HG03039 (cell line): ENCODE data around the gene FAM9C.
"Not testable (repeated sequence)": the region's sequence is repeated elsewhere in the genome, so short reads cannot be mapped to it uniquely, and the experiment has no call there.

ENCODE experiments used
- ATAC-seq: cut with Tn5 transposase; IDR thresholded peaks from one replicate; pipeline ENCODE4 v1.9.1; 2021; ENCODE audit warnings: mild to moderate bottlenecking, moderate library complexity; ENCODE audit not compliant: unreplicated experiment

The FAM9C gene

DNA sequence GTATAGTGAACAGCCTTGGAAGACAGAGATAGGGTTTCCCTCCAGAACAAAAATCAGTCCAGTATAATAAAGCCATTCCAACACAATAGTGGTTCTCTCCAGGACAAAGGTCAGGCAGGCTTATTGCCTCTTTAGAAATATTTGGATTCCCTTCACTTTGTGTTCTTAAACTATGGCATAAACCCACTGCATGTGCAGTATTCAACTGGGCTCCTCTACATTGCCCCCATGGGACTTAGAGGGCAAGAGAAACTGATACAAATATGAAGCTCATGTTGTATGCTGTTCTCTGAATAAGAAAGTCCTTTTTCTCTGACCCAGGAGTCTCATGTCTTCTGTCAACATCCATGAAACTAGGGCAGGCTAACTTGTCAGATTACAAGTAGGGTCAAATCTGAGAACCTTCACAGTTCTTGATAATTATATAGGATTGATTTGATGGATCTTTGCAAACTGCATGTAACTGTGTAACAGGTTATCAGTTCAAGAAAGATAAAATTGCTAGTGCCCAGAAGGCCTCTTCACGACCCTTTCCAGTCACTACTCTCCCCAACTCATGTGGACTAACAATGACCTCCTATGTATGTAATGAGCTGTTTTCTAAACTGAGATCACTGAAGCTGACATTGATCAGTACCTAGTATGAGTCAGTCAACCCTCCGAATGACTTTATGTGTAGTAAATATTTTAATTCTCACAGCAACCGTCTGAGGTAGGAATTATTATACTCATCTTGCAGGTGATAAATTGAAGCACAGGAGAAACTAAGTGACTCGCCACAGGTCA lies 31.9 kb upstream of the FAM9C start:
- ATAC-seq: no peak

DNA sequence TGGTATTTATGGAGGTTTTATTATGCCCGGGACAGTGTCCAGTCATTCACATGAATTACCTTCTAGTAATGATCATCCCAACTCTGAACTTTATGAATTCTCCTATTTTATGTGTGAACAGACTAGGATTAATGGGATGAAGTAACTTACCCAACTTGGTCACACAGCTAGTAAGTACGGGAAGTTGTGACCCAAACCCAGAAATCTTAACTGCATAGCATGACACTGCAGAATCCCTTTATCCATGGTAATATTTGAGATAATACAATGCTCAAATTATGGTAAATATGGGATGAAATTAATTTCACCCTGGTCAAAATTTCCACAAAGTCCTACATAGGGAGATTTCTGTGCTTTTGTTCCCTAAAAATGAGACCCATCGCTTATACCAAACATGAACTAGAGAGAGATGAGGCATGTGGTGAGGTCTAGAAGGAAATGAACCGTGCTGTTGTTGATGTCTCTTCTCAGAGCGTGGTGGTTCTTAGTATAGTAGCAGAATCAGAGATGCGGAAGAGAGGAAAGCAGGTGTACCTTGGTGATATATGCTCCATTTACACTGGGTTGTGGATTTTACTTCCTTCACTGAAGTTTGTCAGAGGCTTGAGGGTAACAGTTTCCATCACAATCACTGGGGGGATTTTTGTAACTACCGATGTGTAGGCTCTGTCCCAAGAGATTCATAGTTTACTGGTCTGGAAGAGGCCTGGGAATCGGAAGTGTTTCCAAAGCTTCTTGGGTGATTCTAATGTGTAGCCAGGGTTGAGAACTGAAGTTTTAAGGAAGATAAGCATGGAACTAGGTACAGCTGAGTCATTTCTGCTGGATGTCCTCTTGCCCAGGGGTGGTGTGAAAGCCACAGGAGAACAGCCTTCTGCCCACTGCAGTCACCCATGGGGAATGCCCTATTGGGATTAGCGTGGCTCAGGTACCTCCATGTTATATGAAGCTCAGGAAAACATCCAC lies 30.2 kb upstream of the FAM9C start:
- no peak for ATAC-seq

DNA sequence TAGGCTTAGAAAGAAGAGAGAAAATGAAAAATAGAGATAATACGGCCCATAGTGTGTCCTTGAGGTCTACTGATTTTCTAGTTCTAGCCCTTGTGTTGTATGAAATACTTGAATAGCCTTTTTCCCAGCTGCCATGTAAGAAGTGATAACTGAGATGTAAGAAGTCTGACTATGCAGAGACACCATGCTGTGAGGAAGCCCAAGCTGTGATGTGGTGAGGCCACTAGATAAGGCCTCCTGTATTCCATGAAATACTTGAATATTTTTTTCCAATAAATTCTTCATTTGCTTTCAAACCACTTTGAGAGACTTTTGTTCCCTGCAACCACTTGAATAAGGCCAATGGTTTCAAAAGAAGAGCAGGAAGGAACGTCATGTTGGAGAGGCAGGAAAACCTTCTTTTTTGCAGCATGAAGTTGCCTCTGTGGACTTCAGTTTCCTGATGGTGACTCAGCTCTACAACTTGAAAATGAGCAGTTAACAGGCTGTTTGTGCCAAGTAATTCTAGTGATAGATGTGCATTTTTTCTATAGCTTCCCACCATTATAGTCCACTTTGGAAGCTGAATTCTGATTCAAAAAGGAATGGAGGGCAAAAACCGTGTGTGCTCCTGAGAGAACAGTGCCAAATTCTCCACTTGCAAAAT lies 25.5 kb upstream of the FAM9C start:
- ATAC-seq: no peak

DNA sequence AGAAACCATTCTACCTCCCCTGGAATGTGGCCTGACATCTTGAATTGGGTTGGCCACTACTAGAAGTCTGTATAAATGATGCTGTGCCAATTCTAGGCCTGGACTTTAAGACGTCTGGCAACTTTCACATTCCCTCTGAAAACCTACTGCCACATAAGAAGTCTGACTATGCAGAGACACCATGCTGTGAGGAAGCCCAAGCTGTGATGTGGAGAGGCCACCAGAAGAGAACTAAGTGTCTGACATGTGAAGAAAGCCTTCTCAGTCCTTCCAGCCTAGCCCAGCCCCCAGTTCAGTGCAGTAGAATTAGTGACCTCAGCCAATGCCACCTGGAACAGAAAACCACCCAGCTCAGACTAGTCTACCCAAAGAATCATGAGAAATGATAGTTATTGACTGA lies 24.2 kb upstream of the FAM9C start:
- no peak for ATAC-seq

DNA sequence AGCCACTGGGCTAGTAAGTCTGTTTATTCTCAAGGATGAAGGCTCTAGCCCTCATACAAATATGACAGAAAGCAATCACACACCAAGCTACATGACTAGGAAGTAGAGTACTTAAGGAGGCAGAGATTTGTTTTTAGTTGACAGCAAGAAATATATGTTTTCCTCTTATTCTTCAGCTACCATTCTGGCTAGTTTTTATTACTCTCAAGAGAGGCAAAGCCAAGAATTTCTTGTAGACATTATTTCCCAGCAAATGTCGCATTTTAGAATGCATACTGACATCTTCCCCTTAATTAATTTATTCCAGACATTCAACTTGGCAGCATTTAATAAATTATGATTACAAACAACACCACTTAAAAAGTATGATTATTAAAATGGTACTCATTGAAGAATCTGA lies 23.4 kb upstream of the FAM9C start:
- ATAC-seq: no peak

DNA sequence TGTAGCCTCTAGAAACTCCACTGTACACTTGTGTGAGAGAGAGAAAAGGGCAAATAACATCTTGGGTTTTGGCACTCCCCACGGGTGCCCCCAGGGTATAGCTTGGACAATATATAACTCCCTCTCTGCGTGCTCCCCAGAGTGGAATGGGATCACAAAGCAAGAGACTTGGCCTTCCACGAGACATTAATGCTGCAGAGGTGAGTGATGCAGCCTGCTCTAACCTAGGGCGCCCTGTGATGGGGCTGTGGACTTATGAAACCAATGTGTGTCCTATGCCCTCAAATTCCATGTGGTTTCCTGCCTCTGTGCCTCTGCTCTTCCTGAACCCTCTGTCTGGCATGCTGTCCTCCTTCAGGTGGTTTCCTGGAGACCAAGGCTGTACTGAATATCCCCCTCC lies 22.0 kb upstream of the FAM9C start:
- ATAC-seq: no peak

DNA sequence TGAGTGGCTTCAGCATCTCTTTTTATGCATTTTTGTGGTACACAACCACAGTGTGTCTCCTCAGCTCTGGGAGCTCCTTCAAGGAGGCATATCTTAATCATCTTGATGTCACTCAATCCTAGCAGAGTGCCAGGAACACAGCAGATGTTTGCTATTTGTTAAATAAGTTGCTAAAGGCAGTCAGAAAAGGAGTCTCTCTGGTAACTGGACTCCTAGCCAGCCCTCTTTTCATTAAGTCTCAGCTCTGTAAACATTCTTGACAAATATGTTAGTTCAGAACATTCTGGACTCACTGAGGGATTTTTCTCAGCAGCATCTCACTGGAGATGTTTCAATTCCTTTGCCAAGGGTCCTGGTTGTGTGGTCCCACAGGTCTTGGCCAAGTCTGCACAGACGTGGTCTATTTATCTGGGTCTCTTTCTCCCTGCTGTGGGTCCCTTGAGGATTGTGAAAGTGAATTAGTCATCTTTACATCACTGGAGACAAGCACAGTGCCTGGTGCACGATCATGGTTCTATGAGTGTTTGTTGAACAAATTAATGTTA lies 20.3 kb upstream of the FAM9C start:
- no peak for ATAC-seq

DNA sequence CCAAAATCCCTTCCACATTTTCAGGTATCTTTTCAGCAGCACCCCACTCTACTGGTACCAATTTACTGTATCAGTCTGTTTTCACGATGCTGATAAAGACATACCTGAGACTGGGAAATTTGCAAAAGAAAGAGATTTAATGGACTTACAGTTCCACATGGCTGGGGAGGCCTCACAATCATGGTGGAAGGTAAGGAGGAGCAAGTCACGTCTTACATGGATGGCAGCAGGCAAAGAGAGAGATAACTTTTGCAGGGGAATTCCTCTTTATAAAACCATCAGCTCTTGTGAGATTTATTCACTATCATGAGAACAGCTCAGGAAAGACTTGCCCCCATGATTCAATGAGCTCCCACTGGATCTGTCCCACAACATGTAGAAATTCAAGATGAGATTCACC lies 18.7 kb upstream of the FAM9C start:
- ATAC-seq: not testable (repeated sequence)

DNA sequence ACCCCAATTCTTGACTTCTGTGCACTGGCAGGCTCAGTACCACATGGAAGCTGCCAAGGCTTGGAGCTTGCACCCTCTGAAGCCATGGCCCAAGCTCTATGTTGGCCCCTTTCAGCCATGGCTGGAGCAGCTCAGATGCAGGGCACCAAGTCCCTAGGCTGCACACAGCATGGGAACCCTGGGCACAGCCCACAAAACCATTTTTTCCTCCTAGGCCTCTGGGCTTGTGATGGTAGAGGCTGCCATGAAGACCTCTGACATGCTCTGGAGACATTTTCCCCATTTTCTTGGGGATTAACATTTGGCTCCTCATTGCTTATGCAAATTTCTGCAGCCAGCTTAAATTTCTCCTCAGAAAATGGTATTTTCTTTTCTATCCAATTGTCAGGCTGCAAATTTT lies 17.9 kb upstream of the FAM9C start:
- not testable (repeated sequence) for ATAC-seq

DNA sequence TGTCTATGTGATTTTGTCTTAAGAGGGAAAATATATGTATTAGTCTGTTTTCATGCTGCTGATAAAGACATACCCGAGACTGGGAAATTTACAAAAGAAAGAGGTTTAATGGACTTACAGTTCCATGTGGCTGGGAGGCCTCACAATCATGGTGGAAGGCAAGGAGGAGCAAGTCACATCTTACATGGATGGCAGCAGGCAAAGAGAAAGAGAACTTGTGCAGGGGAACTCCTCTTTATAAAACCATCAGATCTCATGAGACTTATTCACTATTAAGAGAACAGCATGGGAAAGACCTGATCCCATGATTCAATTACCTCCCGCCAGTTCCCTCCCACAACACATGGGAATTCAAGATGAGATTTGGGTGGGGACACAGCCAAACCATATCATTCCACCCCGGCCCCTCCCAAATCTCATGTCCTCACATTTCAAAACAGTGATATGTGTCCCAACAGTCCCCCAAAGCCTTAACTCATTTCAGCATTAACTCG lies 16.8 kb upstream of the FAM9C start:
- not testable (repeated sequence) for ATAC-seq

DNA sequence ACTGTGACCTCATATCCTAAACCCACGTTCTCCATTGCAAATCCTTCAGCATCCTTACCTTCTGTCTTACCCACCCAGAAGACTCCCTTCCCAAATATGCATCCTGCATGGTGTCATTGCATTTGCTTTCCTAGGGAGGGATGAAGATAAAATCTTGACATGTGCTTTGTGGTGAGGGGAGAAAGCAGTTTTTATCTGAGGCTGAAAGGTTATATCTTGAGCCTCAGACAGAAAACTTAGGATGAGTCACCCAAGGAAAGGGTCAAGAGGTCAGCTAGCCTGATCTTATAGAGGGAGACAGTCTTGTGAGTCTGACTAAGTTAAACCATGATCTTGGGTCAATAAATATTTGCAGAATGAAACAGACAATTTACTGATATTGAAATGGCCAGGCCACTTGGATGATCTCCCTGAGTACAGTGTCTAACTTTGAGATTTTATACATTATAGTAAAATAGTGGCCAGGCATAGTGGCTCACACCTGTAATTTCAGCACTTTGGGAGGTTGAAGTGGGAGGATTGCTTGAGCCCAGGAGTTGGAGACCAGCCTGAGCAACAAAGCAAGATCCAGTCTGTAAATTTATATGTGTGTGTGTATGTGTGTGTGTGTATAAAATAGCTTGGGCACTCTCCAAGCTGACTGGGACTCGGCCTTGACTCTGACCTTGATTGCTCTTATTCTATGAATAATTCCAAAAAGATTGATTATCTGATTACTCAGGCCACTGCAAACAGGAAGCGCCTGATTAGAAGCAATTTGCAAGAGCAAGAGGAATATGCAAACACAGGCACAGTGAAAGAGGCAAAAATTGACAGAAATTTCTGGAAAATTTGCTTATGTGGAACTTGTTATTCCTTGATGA lies 15.4 kb upstream of the FAM9C start:
- no peak for ATAC-seq

DNA sequence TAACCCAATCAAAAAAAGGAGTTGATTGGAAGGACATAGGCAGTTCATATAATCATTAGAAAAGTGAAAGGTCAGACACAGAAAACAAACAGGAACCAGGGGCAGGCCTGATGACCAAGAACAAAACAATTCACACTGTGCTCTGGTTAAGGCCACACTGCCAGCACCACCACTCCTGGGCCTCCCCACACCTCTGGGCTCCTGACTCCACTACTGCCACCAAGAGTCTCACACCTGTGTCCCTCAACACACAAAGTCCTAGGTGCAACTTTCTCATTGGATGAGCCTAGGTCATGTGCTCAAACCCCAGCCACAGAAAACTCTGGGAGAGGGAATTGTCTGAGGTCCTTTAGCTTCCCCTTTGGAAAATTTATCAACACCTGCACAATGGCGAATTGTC lies 11.1 kb upstream of the FAM9C start:
- ATAC-seq: no peak

DNA sequence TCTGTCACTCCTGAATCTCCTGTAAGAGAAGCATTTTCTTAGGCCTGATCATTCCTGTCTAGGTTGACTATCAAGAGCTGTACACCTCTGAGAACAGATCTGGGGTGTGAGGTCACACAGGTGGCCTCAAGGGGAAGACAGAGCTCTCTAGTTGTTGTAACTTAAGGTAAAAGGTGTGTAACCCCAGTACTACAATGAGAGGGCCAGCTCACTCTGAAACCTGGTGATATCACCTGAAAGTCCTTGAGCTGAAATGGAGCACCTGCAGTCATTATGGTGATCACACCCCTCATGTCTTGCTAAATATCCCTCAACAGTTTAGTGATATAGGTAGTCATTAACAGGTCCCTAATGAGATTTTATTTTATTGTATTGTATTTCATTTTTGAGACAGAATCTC lies 8.8 kb upstream of the FAM9C start:
- ATAC-seq: no peak

DNA sequence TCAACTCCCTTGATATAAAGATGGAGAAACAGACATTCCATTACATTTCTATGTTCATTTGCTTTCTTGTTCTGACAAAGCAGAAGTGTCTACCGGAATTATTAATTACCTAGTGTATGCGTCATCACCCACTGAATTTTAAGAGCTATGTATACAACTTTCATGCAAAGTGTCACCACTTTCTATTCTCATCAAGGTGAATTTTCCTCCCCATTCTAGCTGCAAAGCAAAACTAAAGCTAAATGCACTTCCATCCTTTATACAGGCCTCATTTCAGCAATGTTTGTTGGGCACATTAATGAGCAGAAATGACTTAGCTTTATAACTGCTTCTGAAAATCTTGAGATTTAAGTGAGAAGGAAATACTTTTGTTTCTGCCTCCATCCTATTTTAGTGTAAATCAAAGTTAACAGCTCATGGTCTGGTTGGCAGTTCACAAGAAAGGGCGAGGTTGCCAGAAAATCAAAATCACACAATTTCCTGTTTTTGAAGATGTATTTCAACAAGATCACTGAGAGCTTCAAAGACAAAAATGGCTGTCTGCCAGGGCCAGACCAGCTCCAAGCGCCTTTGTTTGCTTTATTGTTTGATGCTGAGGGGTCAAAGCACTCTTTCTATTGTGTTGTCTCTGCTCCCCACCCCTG lies 7.2 kb upstream of the FAM9C start:
- no peak for ATAC-seq

DNA sequence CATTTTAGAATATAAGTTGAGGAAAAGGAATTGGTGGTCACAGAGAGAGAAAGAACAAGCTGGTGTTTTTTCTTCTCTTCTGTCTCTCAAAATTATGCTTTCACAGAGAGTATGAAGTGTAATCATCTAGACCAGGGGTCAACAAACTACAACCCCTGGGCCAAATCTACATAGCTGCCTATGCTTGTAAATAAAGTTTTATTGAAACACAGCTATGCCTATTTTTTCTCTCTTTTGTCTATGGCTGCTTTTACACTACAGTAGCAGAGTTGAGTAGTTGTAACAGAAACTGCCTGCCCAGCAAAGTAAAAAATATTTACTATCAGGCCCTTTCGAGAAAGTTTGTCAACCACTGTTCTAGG lies 6.7 kb upstream of the FAM9C start:
- ATAC-seq: no peak

DNA sequence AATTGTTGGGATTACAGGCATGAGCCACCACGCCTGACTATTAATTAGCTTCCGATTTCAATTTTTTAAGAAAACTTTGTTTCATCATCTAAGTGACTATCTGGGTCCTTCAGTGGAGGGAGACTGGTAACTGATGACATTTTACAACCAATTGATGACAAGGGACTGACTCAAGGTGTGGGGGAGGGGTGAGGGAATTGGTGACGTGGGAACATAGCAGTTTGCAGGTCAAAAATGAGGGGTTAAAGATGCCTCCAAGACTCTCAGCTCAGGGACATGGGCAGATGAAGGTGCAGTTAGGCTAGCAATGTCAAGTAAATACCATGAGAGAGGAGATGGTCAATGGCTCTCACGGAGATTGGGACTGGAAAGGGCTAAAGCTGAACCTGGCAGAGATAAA lies 5.7 kb upstream of the FAM9C start:
- no peak for ATAC-seq

DNA sequence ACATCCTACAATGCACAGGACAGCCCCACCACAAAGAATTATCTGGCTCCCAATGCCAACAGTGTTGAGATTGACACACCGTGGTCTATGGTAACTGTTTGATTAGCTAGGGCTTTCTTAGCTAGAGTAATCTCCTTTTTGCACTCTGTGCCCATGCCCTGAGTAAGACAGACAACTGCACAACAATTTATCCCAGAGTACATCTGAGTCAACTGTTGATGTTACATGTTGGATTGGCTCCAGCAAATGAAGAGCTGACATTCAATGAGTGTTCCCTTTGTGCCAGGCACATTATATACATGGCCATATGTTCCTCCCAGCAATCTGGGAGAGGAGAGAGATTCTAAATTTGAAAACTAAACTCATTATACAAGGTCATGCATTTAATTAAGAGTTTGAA lies 3.9 kb upstream of the FAM9C start:
- ATAC-seq: no peak

DNA sequence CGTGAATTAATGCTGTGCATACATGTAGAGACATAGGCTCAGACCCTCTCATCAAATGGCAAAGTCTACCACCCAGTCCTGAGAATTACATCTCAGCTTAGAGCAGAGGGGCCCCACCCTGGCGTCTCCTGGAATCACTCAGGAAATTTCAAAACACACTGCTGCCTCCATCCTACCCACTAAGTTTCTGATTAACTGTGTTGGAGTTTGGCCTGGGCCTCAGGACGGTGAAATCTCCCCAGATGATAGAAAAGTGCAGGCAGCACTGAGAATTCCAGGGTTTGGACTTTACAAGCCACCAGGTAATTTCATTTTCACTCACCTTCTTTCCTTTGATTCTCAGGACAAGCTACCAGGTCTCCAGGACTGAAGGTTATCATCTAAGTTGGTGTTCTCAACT lies 3.3 kb upstream of the FAM9C start:
- ATAC-seq: no peak

DNA sequence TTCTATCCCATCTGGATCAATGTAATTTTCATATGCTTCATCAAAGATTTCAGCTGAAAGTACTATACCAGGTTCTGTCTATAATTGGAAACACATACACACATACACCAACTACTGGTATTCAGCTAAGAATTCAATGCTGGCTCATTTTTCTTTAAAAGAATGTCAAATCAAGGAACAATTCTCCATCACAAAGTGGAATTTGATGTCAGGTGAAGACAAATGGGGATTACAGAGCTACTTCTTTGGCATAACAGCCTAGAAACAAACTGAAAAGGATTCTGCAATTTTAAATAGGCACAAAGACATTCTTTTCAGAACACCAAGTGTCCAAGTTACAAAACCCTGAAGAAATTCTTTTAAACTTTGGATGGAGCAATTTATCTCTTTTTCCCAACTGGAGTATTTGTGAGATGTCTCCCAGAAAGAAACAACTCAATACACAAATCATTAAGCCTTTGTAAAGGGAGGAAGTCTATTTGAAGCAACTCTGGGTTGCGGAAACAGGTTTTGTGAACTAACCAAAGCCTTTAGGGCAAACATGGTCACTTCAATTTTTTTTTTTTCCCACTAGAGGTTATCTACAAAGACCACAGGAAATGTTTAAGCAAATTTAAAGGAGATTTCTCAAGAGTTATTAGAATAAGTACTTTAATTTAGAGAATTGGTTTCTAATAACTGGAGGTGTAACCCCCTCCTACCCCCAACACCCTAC lies 1.9 kb upstream of the FAM9C start:
- no peak for ATAC-seq
